ENCODE results near the gene MAP3K3.

The MAP3K3 gene

DNA sequence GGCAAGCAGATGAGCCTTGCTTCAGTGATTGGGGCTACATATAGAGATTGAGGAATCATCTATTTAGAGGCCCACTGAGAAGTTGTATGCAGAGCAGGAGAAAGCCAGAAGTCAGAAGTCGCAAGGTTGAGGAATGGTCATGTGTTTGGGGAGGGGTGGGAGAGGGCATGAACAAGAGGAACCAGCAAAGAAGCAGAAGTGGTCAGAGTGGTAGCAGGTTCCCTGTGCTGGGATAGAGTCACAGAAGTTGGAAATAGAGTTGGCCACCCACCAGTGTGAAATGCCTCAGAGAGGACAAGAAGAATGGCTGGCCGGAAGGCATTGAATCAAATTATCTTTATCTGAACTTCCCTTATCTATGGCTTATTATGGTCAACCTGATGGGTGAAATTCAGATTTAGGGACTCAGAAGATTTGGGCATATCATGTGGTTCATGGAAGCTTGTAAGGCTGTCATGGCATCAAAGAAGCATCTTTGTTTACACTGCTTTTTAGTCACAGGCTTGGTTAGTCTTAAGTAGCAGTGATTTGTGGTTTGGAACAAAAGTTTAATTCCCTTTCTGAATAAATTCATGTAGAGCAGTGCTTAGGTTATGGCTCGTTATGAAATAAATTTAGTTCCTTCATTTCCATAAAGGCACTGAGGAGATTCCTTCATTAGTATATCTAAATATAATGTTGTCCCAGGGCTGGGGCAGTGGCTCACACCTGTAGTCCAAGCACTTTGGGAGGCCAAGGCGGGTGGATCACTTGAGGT is 19.7 kb downstream of the MAP3K3 start:
- ChIA-PET POLR2A (no interaction called here), CTCF (no interaction called here)
- TF ChIP-seq BHLHE40 (IDR thresholded peaks at IDR 0.05; ENCODE audit: borderline replicate concordance) = no peak
- TF ChIP-seq ARNT (IDR thresholded peaks at IDR 0.05) = no peak
- DNase-seq (ENCODE audit: extremely low spot score) = no peak

DNA sequence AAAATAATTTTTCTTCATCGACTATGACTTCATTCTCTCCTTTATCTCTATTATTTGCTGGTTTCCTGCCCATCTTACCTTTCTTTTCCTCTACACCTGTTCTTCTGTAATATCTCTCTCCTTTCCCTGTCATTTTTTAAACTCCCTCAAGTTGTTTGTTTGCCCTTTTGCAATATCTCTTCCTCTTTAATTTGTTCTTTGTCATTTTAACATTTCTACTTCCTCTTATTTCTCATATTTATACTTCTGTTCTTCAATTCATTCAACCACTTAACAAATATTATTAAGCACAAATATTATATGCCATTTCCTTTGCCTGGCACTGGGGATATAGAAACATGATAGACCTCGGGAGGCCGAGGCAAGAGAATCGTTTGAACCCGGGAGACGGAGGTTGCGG is 22.6 kb downstream of the MAP3K3 start:
- TF ChIP-seq, protein P1, sequence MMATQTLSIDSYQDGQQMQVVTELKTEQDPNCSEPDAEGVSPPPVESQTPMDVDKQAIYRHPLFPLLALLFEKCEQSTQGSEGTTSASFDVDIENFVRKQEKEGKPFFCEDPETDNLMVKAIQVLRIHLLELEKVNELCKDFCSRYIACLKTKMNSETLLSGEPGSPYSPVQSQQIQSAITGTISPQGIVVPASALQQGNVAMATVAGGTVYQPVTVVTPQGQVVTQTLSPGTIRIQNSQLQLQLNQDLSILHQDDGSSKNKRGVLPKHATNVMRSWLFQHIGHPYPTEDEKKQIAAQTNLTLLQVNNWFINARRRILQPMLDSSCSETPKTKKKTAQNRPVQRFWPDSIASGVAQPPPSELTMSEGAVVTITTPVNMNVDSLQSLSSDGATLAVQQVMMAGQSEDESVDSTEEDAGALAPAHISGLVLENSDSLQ (IDR thresholded peaks at IDR 0.05) = no peak
- no peak for TF ChIP-seq BHLHE40 (IDR thresholded peaks at IDR 0.05; ENCODE audit: borderline replicate concordance)
- ChIA-PET POLR2A (no interaction called here), CTCF (no interaction called here)
- DNase-seq (ENCODE audit: extremely low spot score) = no peak

DNA sequence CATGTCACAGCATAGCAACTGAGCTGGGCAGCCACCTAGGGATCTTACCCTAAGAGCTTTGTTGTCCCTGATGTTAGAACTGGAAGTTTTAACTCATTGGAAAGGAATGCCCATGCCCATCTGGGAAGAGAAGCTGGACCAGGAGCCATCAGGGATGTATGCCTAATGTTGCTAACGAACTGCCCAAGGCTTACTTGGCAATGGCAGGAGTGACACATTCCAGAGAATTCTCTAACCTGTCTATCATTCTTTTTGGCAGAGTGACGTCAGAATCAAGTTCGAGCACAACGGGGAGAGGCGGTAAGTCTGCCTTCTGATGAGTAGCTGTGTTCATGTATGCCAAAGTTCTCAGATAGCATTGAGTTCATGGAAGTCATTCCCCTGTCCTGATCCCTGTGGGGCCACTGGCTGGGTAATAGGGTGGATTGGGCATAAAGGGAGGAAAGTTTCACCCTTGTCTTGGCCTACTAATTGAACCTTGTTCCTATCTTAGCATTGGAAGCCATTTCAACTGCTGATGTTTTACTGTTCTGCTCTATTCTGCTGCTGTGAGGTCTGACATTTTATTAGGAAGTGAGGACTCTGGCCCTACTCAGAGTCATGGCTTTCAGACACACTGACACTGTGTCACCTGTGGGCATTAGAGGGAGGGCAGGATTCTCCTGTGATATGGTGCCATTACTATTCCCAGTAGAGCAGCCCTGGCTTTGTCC is 23.7 kb downstream of the MAP3K3 start:
- ChIA-PET POLR2A (no interaction called here), CTCF (no interaction called here)
- TF ChIP-seq ELF4 (IDR thresholded peaks at IDR 0.05) = no peak
- TF ChIP-seq SUZ12 (IDR thresholded peaks at IDR 0.05) = no peak
- no peak for TF ChIP-seq ARNT (IDR thresholded peaks at IDR 0.05)
- TF ChIP-seq CTBP1 (IDR thresholded peaks at IDR 0.05; ENCODE audit: borderline replicate concordance) = no peak
- no peak for TF ChIP-seq FOXK2 (IDR thresholded peaks at IDR 0.05)
- TF ChIP-seq BHLHE40 (IDR thresholded peaks at IDR 0.05; ENCODE audit: borderline replicate concordance) = no peak
- TF ChIP-seq FOXA1 (IDR thresholded peaks at IDR 0.05) = no peak
- TF ChIP-seq FOXM1 (IDR thresholded peaks at IDR 0.05; ENCODE audit: borderline replicate concordance) = no peak
- TF ChIP-seq SP1 (IDR thresholded peaks at IDR 0.05) = no peak
- TF ChIP-seq TARDBP (IDR thresholded peaks at IDR 0.05) = no peak
- TF ChIP-seq ZNF384 (IDR thresholded peaks at IDR 0.05) = no peak
- no peak for DNase-seq (ENCODE audit: extremely low spot score)

DNA sequence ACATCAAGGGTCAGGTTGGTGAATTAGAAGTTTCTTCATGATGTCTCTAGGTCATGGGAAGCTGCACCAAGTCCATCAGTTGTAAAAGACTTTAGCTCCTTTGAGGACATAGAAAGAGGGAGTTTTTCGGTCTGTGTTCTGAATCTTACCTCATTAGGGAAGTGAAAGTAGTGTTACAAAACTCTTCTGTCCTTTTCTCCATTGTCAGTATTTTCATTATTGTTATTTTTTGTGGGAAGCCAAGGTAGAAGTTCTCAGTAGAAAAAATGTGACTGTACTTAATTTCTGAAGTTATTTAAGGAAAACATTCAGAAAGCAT is 24.2 kb downstream of the MAP3K3 start:
- ChIA-PET CTCF (no interaction called here), POLR2A (no interaction called here)
- no peak for DNase-seq (ENCODE audit: extremely low spot score)
- TF ChIP-seq SP1 (IDR thresholded peaks at IDR 0.05) (no peak), FOXM1 (IDR thresholded peaks at IDR 0.05; ENCODE audit: borderline replicate concordance) (no peak)

DNA sequence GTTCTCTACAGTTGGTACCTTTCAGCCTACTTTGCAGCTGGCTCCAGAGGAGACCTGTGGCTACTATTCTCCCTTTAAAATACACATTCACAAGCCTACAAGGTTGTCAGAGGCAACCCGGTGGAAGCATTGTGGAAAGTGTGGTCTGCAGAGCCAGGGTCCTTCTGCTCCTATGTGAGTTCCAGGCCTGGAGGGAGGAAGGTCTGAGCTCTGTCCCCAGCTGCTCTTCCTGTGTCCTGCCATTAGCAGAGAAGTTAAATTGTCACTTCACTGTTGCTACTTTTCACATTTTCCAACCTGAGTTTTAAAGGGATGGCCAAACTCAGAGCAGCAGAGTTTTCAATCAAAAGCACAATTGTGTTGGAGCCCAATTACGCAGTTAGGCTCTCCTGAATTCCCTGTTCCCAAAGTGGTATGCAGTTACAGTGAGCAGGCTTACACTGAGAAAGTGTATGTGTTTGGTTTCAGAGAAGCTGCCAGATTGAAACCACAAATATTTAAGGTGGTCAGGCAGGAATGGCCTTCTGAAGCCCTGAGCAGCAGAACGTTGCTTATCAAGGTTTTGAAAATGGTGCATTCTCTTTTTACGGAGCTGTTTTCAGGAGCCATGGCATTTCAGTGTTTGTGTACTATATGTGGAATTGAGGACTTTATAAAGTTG is 25.0 kb downstream of the MAP3K3 start:
- CTCF ChIA-PET = no interaction called here
- POLR2A ChIA-PET = no interaction called here
- TF ChIP-seq ELF4 (IDR thresholded peaks at IDR 0.05) (no peak), CTBP1 (IDR thresholded peaks at IDR 0.05; ENCODE audit: borderline replicate concordance) (no peak), TARDBP (IDR thresholded peaks at IDR 0.05) (no peak), FOXM1 (IDR thresholded peaks at IDR 0.05; ENCODE audit: borderline replicate concordance) (no peak), L3MBTL2 (conservative IDR thresholded peaks at IDR 0.05) (no peak)
- TF ChIP-seq, protein P1 (IDR thresholded peaks at IDR 0.05) = no peak
- DNase-seq (ENCODE audit: extremely low spot score) = no peak

DNA sequence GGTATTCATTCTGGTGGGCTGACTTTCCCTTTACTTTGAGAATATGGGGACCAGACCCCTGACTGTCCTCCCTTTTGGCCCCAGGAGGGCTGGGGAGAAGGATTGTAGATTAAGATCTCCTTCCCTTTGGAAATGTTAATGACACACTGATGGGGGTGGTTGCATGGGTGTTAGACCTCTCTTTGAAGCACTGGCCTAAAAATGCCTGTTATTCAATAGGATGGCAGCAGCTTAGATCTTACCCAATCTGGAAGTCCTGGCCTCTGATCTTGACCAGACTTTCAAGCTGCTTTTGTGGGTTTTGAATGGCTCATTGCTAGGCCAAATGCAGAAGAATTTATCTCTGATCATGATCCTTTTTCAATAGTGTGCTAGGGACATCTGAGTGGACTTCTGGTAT is 25.7 kb downstream of the MAP3K3 start:
- no peak for DNase-seq (ENCODE audit: extremely low spot score)
- TF ChIP-seq FOXK2 (IDR thresholded peaks at IDR 0.05) (no peak), FOXM1 (IDR thresholded peaks at IDR 0.05; ENCODE audit: borderline replicate concordance) (no peak), SP1 (IDR thresholded peaks at IDR 0.05) (no peak), L3MBTL2 (conservative IDR thresholded peaks at IDR 0.05) (no peak), ARNT (IDR thresholded peaks at IDR 0.05) (no peak), NFRKB (IDR thresholded peaks at IDR 0.05) (no peak), CTBP1 (IDR thresholded peaks at IDR 0.05; ENCODE audit: borderline replicate concordance) (no peak), ELF4 (IDR thresholded peaks at IDR 0.05) (no peak), ZNF384 (IDR thresholded peaks at IDR 0.05) (no peak), HDGF (IDR thresholded peaks at IDR 0.05; ENCODE audit: borderline replicate concordance) (no peak), LEF1 (IDR thresholded peaks at IDR 0.05; ENCODE audit: borderline replicate concordance) (no peak), SUZ12 (IDR thresholded peaks at IDR 0.05) (no peak), BHLHE40 (IDR thresholded peaks at IDR 0.05; ENCODE audit: borderline replicate concordance) (no peak), FOXA1 (IDR thresholded peaks at IDR 0.05) (no peak), TARDBP (IDR thresholded peaks at IDR 0.05) (no peak)
- TF ChIP-seq, protein P1 (IDR thresholded peaks at IDR 0.05) = no peak
- ChIA-PET POLR2A (no interaction called here), CTCF (no interaction called here)

DNA sequence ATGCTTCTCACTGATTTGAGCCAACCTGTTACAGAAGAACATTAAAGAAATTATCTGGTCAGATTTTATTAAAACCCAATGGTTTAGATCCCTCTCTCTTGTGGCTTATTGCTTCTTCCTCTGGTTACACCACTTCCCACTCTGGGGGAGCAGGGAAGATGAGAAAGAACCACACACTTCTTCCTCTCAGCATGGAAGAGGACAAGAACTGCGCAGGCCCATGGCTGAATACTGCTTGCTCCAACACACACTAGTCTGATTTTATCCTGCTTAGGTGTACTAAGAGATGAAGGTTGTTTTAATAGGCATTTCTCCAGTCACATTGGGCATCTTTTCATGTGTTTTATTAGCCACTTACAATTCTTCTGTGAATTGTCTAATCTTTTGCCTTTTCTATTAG is 27.6 kb downstream of the MAP3K3 start:
- ChIA-PET CTCF (no interaction called here), POLR2A (no interaction called here)
- DNase-seq (ENCODE audit: extremely low spot score) = no peak
- TF ChIP-seq FOXK2 (IDR thresholded peaks at IDR 0.05) = no peak

Data from HEK293T (cell line).